Measurements from ENCODE around the gene CLASRP. TPM values are rescaled to one million over a fixed set of nuclear protein-coding genes. Genes with fewer than 3 reads are reported as not detected.

CLASRP gene
- total and polyA plus RNA-seq, 9 of the 15 experiments (the other 6 are each of a cell fraction or from before 2014, with no cell fraction given), result 0.94 to 86.3 (median 44.0) TPM

- CTCF ChIA-PET (ENCODE audit: low intra/inter-chr PET ratio), result no interaction called here
- TF ChIP-seq ZNF785 (CRISPR knock-in tag; IDR thresholded peaks at IDR 0.05), result no peak
- TF ChIP-seq ZNF639 (CRISPR knock-in tag; conservative IDR thresholded peaks at IDR 0.05 in 1 of 2, IDR thresholded peaks at IDR 0.05 in 1 of 2), result no peak
- no peak for TF ChIP-seq JUND (IDR thresholded peaks at IDR 0.05; ENCODE audit: borderline replicate concordance, low read depth, low read length)
- no peak for TF ChIP-seq JUND (tag; IDR thresholded peaks at IDR 0.05; ENCODE audit: borderline replicate concordance, low read depth, low read length)
- TF ChIP-seq HDAC8 (tag; IDR thresholded peaks at IDR 0.05), result no peak
- TF ChIP-seq RAD51 (IDR thresholded peaks at IDR 0.05; ENCODE audit: borderline replicate concordance, low read depth), result no peak
- TF ChIP-seq WHSC1 (IDR thresholded peaks at IDR 0.05; ENCODE audit: low read length), result no peak
- TF ChIP-seq ZNF311 (CRISPR knock-in tag; IDR thresholded peaks at IDR 0.05), result no peak
- no peak for TF ChIP-seq ZC3H11A (IDR thresholded peaks at IDR 0.05; ENCODE audit: low read depth, low read length)
- no peak for TF ChIP-seq TCF7 (IDR thresholded peaks at IDR 0.05; ENCODE audit: borderline replicate concordance)
- no peak for TF ChIP-seq RBM25 (IDR thresholded peaks at IDR 0.05; ENCODE audit: low read depth, low read length, severe bottlenecking)
- no peak for TF ChIP-seq TCFL5 (CRISPR knock-in tag; conservative IDR thresholded peaks at IDR 0.05)
- TF ChIP-seq SP2 (IDR thresholded peaks at IDR 0.05; ENCODE audit: extremely low read depth, low read depth, low read length, poor library complexity, severe bottlenecking), result no peak
- TF ChIP-seq ZNF584 (CRISPR knock-in tag; IDR thresholded peaks at IDR 0.05; ENCODE audit: low read depth), result no peak
- TF ChIP-seq TAL1 (IDR thresholded peaks at IDR 0.05), result no peak
- no peak for TF ChIP-seq KLF6 (CRISPR knock-in tag; IDR thresholded peaks at IDR 0.05; ENCODE audit: borderline replicate concordance)
- no peak for TF ChIP-seq NR2F6 (CRISPR knock-in tag; IDR thresholded peaks at IDR 0.05)
Measured at GRCh38 chr19:44990966-44991365, 47.9 kb upstream of the CLASRP start.

More at GRCh38 chr19:44990966-44991365, 47.9 kb upstream of the CLASRP start:
- peaks cover 69% of the 10 kb centered on the region; the same call in 2 of the 3 replicates for H3K36me3 ChIP-seq (ENCODE audit: control insufficient read depth, insufficient read depth, low read length)
- no peak overlapping the region for H3K27ac ChIP-seq (ENCODE audit: extremely low read depth, low read depth, low read length)
- no peaks in the 10 kb centered on the region for H3K27me3 ChIP-seq (ENCODE audit: control insufficient read depth in 2 of 2, insufficient read depth in 2 of 2, low read length in 2 of 2)
- H2AFZ ChIP-seq (ENCODE audit: low read depth, low read length), result no peak overlapping the region
- DNase-seq (ENCODE audit: extremely low read depth in 1 of 4, low spot score in 3 of 4) (no peak), FAIRE-seq (no peak), ATAC-seq (no peak)
- WGBS (ENCODE audit: insufficient coverage, low coverage, missing lambda C conversion rate), result 96% methylated on average over 7 of the region's 12 CpGs
- H3K9ac ChIP-seq (ENCODE audit: insufficient read depth in 1 of 2, low read depth in 2 of 2, low read length in 2 of 2), result no peak overlapping the region
- H3K79me2 ChIP-seq (ENCODE audit: control insufficient read depth, insufficient read depth, low read length), result no peaks in the 10 kb centered on the region
- no peak overlapping the region for H3K4me3 ChIP-seq
- in situ Hi-C loops (cut with MboI), result no loop called here
- POLR2A ChIA-PET, result no interaction called here
- intact Hi-C loops (cut with micrococcal nuclease), result no loop called here
- H3K9me3 ChIP-seq (replicated peaks; ENCODE audit: control insufficient read depth, insufficient read depth, low read depth, low read length), result no peaks in the 10 kb centered on the region
- no peak overlapping the region for H3K4me2 ChIP-seq (ENCODE audit: insufficient read depth, low read length)
- peaks cover 0 to 21% of the 10 kb centered on the region in 2 experiments; a peak in 2 of 5 replicates for H3K4me1 ChIP-seq (replicated peaks in 1 of 2; ENCODE audit: control insufficient read depth in 2 of 2, insufficient read depth in 2 of 2, low read length in 2 of 2)
- no peaks in the 10 kb centered on the region for H3K9me1 ChIP-seq (ENCODE audit: control insufficient read depth, insufficient read depth, low read length)
- no peaks in the 10 kb centered on the region; the same call in 1 of the 2 replicates for H4K20me1 ChIP-seq (replicated peaks; ENCODE audit: control insufficient read depth, insufficient read depth, low read length)
- BruUV-seq (replicated peaks), result no TSS peak
